Fibroblast of skin of left quadriceps (primary cell): ENCODE measurements around the gene ACAD11.

Experiments used
- DNase-seq, 2 experiments: peaks; one replicate each; pipeline ENCODE4 v3.0.0-alpha.2; 2013; ENCODE audit warnings: low read depth in 2 of 2

Gene ACAD11

GRCh38 chr3:132555306-132556035, 104.1 kb downstream of the ACAD11 start:
- DNase-seq = no peak

- DNase-seq = no peak
Measured at GRCh38 chr3:132554437-132554836, 105.2 kb downstream of the ACAD11 start.

- DNase-seq = no peak
Measured at GRCh38 chr3:132553826-132554225, 105.8 kb downstream of the ACAD11 start.

- DNase-seq = no peak
Measured at GRCh38 chr3:132550579-132551305, 108.9 kb downstream of the ACAD11 start.

- DNase-seq = no peak
Measured at GRCh38 chr3:132549890-132550578, 109.6 kb downstream of the ACAD11 start.

- DNase-seq = no peak
Measured at GRCh38 chr3:132549169-132549568, 110.4 kb downstream of the ACAD11 start.

GRCh38 chr3:132545471-132545870, 114.1 kb downstream of the ACAD11 start:
- no peak for DNase-seq

- DNase-seq = no peak
Measured at GRCh38 chr3:132544130-132544529, 115.5 kb downstream of the ACAD11 start.

- DNase-seq = peak; percentile 88 to 89
Measured at GRCh38 chr3:132543011-132543739, 116.4 kb downstream of the ACAD11 start.

- DNase-seq = no peak
Measured at GRCh38 chr3:132542577-132542976, 117.0 kb downstream of the ACAD11 start.

GRCh38 chr3:132539681-132540080, 119.9 kb downstream of the ACAD11 start:
- DNase-seq = no peak

GRCh38 chr3:132538072-132538471, 121.5 kb downstream of the ACAD11 start:
- DNase-seq = no peak

- no peak for DNase-seq
Measured at GRCh38 chr3:132537297-132537696, 122.3 kb downstream of the ACAD11 start.

GRCh38 chr3:132536442-132537153, 123.0 kb downstream of the ACAD11 start:
- DNase-seq = no peak

GRCh38 chr3:132535575-132536441, 123.8 kb downstream of the ACAD11 start:
- DNase-seq = peak; percentile 67 to 70

- no peak for DNase-seq
Measured at GRCh38 chr3:132530624-132531023, 129.0 kb downstream of the ACAD11 start.

GRCh38 chr3:132522353-132522752, 137.3 kb downstream of the ACAD11 start:
- DNase-seq = no peak

- DNase-seq = no peak
Measured at GRCh38 chr3:132521901-132522300, 137.7 kb downstream of the ACAD11 start.

- DNase-seq = no peak
Measured at GRCh38 chr3:132519914-132520313, 139.7 kb downstream of the ACAD11 start.

GRCh38 chr3:132517311-132517710, 142.3 kb downstream of the ACAD11 start:
- DNase-seq = no peak
